Measurements from ENCODE around the gene LRRC59. TPM values are rescaled to one million over a fixed set of nuclear protein-coding genes. Genes with fewer than 3 reads are reported as not detected.

Gene LRRC59
- total RNA-seq, 4 donors from 2014 or later, result 45.0 to 96.9 (median 64.4) TPM

- Histone ChIP-seq H3K36me3 (peaks cover 0 to 12% (median 5%) of the 10 kb centered on the region in 4 donors), H3K4me3 (no peak overlapping the region), H3K27me3 (no peaks in the 10 kb centered on the region), H3K27ac (peak overlapping the region in 2 of 4 donors; percentile 6 to 46), H3K4me1 (peaks cover 0 to 7% (median 6%) of the 10 kb centered on the region in 4 donors), H3K9me3 (no peaks in the 10 kb centered on the region)
- in situ Hi-C loops (cut with MboI; ENCODE audit: low pct_ligation_motif_present in 1 of 4, low pct_unique_long_range_greater_than_20kb in 1 of 4, low sequenced_read_pairs in 3 of 4), result no loop called here
- 73 to 84% methylated on average over 4 to 7 of the region's 7 CpGs for WGBS, 2 donors (ENCODE audit: low coverage in 1 of 2)
- DNase-seq, result no peak
- intact Hi-C loops (cut with DNase I; ENCODE audit: low total_unique reads), result no loop called here
- TF ChIP-seq, protein P1, sequence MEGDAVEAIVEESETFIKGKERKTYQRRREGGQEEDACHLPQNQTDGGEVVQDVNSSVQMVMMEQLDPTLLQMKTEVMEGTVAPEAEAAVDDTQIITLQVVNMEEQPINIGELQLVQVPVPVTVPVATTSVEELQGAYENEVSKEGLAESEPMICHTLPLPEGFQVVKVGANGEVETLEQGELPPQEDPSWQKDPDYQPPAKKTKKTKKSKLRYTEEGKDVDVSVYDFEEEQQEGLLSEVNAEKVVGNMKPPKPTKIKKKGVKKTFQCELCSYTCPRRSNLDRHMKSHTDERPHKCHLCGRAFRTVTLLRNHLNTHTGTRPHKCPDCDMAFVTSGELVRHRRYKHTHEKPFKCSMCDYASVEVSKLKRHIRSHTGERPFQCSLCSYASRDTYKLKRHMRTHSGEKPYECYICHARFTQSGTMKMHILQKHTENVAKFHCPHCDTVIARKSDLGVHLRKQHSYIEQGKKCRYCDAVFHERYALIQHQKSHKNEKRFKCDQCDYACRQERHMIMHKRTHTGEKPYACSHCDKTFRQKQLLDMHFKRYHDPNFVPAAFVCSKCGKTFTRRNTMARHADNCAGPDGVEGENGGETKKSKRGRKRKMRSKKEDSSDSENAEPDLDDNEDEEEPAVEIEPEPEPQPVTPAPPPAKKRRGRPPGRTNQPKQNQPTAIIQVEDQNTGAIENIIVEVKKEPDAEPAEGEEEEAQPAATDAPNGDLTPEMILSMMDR (IDR thresholded peaks at IDR 0.05), result no peak
These were observed 34.7 kb downstream of the LRRC59 start for GRCh38 chr17:50362661-50363060.

GRCh38 chr17:50361561-50362480, 35.5 kb downstream of the LRRC59 start:
- peaks cover 0 to 9% (median 3%) of the 10 kb centered on the region in 4 donors for H3K36me3 ChIP-seq
- H3K4me1 ChIP-seq, result peaks cover 0 to 7% (median 6%) of the 10 kb centered on the region in 4 donors
- peak overlapping the region in 3 of 4 donors; percentile 6 to 46 (median 11) for H3K27ac ChIP-seq
- intact Hi-C loops (cut with DNase I; ENCODE audit: low total_unique reads), result no loop called here
- H3K4me3 ChIP-seq, result no peak overlapping the region
- H3K9me3 ChIP-seq, result no peaks in the 10 kb centered on the region
- in situ Hi-C loops (cut with MboI; ENCODE audit: low pct_ligation_motif_present in 1 of 4, low pct_unique_long_range_greater_than_20kb in 1 of 4, low sequenced_read_pairs in 3 of 4), result no loop called here
- TF ChIP-seq POLR2A (IDR thresholded peaks at IDR 0.05) (no peak), POLR2AphosphoS5 (IDR thresholded peaks at IDR 0.05) (peak in 1 of 3 donors; percentile 25)
- TF ChIP-seq, protein P1 (IDR thresholded peaks at IDR 0.05), result peak; percentile 72 to 84 (median 74)
- 32% methylated on average over 11 of the region's 11 CpGs; no CpG with 5 or more reads in 1 of the 2 donors for WGBS, 2 donors (ENCODE audit: low coverage in 1 of 2)
- DNase-seq, result peak; percentile 66
- no peaks in the 10 kb centered on the region for H3K27me3 ChIP-seq

GRCh38 chr17:50360486-50361115, 36.7 kb downstream of the LRRC59 start:
- TF ChIP-seq POLR2A (IDR thresholded peaks at IDR 0.05) (no peak), POLR2AphosphoS5 (IDR thresholded peaks at IDR 0.05) (no peak), EP300 (IDR thresholded peaks at IDR 0.05; ENCODE audit: low read depth) (no peak)
- TF ChIP-seq, protein P1 (IDR thresholded peaks at IDR 0.05), result no peak
- no peaks in the 10 kb centered on the region for H3K9me3 ChIP-seq
- peaks cover 0 to 17% (median 8%) of the 10 kb centered on the region in 4 donors for H3K36me3 ChIP-seq
- peaks cover 0 to 7% (median 6%) of the 10 kb centered on the region in 4 donors for H3K4me1 ChIP-seq
- 84 to 85% methylated on average over 4 to 11 of the region's 11 CpGs for WGBS, 2 donors (ENCODE audit: low coverage in 1 of 2)
- H3K27me3 ChIP-seq, result no peaks in the 10 kb centered on the region
- no peak overlapping the region for H3K4me3 ChIP-seq
- intact Hi-C loops (cut with DNase I; ENCODE audit: low total_unique reads), result no loop called here
- in situ Hi-C loops (cut with MboI; ENCODE audit: low pct_ligation_motif_present in 1 of 4, low pct_unique_long_range_greater_than_20kb in 1 of 4, low sequenced_read_pairs in 3 of 4), result no loop called here
- H3K27ac ChIP-seq, result no peak overlapping the region
- DNase-seq, result no peak

GRCh38 chr17:50359998-50360461, 37.3 kb downstream of the LRRC59 start:
- intact Hi-C loops (cut with DNase I; ENCODE audit: low total_unique reads) (no loop called here), in situ Hi-C loops (cut with MboI; ENCODE audit: low pct_ligation_motif_present in 1 of 4, low pct_unique_long_range_greater_than_20kb in 1 of 4, low sequenced_read_pairs in 3 of 4) (no loop called here)
- no peak overlapping the region for H3K27ac ChIP-seq
- H3K36me3 ChIP-seq, result peaks cover 0 to 20% (median 8%) of the 10 kb centered on the region in 4 donors
- no peak for DNase-seq
- no peaks in the 10 kb centered on the region for H3K9me3 ChIP-seq
- no peaks in the 10 kb centered on the region for H3K27me3 ChIP-seq
- 75 to 79% methylated on average over 1 to 14 of the region's 14 CpGs for WGBS, 2 donors (ENCODE audit: low coverage in 1 of 2)
- peaks cover 0 to 7% (median 6%) of the 10 kb centered on the region in 4 donors for H3K4me1 ChIP-seq
- TF ChIP-seq POLR2A (IDR thresholded peaks at IDR 0.05), result no peak
- TF ChIP-seq POLR2AphosphoS5 (IDR thresholded peaks at IDR 0.05), result no peak
- TF ChIP-seq EP300 (IDR thresholded peaks at IDR 0.05; ENCODE audit: low read depth), result no peak
- TF ChIP-seq, protein P1 (IDR thresholded peaks at IDR 0.05), result no peak
- H3K4me3 ChIP-seq, result no peak overlapping the region

Measured in transverse colon (tissue), 4 donors.